Renal pelvis (tissue), 12 donors: ENCODE data around the gene BNC1. TPM values are rescaled to one million over a fixed set of nuclear protein-coding genes. Genes with fewer than 3 reads are reported as not detected.

Source experiments
- DNase-seq: peaks from one replicate; pipeline ENCODE4 v3.0.0-alpha.2; 2013
- long read RNA-seq, 16 experiments: transcript quantifications; one replicate each; lab custom pipeline, GENCODE V29; 2026
- polyA plus RNA-seq, 3 donors: library from polyadenylated mRNA; unstranded; fragments of 120-200 nt; gene quantifications; one replicate each; pipeline ENCODE4 v1.2.1, GENCODE V29; 2013; ENCODE audit not compliant: insufficient read length in 3 of 3

BNC1 gene
- polyA plus RNA-seq: under 1 TPM; 0.17 to 0.26 (median 0.21) TPM
- long read RNA-seq, donor 1: 0 reads
- long read RNA-seq, donor 2: 0 reads
- long read RNA-seq, donor 3: 0 reads
- long read RNA-seq, donor 4: 0 reads
- long read RNA-seq, donor 5: 0 reads
- long read RNA-seq, donor 6: 0 reads
- long read RNA-seq, donor 7: 0 reads
- long read RNA-seq, donor 8: 0 reads
- long read RNA-seq, donor 9: 0 reads
- long read RNA-seq, donor 10: 0 reads
- long read RNA-seq, donor 11: 0 reads
- long read RNA-seq, donor 12: 0 reads
- long read RNA-seq, donor 13: 0 reads
- long read RNA-seq, donor 14: 0 reads
- long read RNA-seq, donor 15: 0 reads
- long read RNA-seq, donor 16: 0 reads

GRCh38 chr15:83284559-83285283 lies at the start of gene BNC1:
Gene BNC1, minus strand, starts transcription at chr15:83284664. Its CDS starts 36 bp downstream, at chr15:83284628.
- no peak for DNase-seq

- DNase-seq: no peak
Observed at GRCh38 chr15:83327041-83327440, 42.6 kb upstream of the BNC1 start.

GRCh38 chr15:83324799-83325198 lies 40.3 kb upstream of the BNC1 start:
- DNase-seq: no peak

- peak; percentile 95 for DNase-seq
Observed at GRCh38 chr15:83323296-83323711, 38.8 kb upstream of the BNC1 start.

GRCh38 chr15:83322691-83323090 lies 38.2 kb upstream of the BNC1 start:
- DNase-seq: no peak

GRCh38 chr15:83322061-83322460 lies 37.6 kb upstream of the BNC1 start:
- DNase-seq: no peak

- DNase-seq: no peak
Observed at GRCh38 chr15:83320844-83321243, 36.4 kb upstream of the BNC1 start.

GRCh38 chr15:83320404-83320803 lies 35.9 kb upstream of the BNC1 start:
- DNase-seq: no peak

GRCh38 chr15:83319771-83320170 lies 35.3 kb upstream of the BNC1 start:
- no peak for DNase-seq

- DNase-seq: no peak
Observed at GRCh38 chr15:83318861-83319415, 34.5 kb upstream of the BNC1 start.

- no peak for DNase-seq
Observed at GRCh38 chr15:83318036-83318435, 33.6 kb upstream of the BNC1 start.

- DNase-seq: no peak
Observed at GRCh38 chr15:83312071-83312470, 27.6 kb upstream of the BNC1 start.

- DNase-seq: no peak
Observed at GRCh38 chr15:83310521-83311456, 26.3 kb upstream of the BNC1 start.

- no peak for DNase-seq
Observed at GRCh38 chr15:83308671-83309070, 24.2 kb upstream of the BNC1 start.

- DNase-seq: no peak
Observed at GRCh38 chr15:83306561-83306960, 22.1 kb upstream of the BNC1 start.

GRCh38 chr15:83305704-83306291 lies 21.3 kb upstream of the BNC1 start:
- peak; percentile 76 for DNase-seq

- DNase-seq: no peak
Observed at GRCh38 chr15:83304861-83305703, 20.6 kb upstream of the BNC1 start.

GRCh38 chr15:83303535-83303934 lies 19.1 kb upstream of the BNC1 start:
- no peak for DNase-seq

- DNase-seq: no peak
Observed at GRCh38 chr15:83300826-83301225, 16.4 kb upstream of the BNC1 start.

GRCh38 chr15:83299462-83299861 lies 15.0 kb upstream of the BNC1 start:
- DNase-seq: no peak

GRCh38 chr15:83295417-83295816 lies 11.0 kb upstream of the BNC1 start:
- DNase-seq: no peak
